Large intestine (tissue), 3 donors: Measurements from ENCODE around the gene RAI1. TPM values are rescaled to one million over a fixed set of nuclear protein-coding genes. Genes with fewer than 3 reads are reported as not detected.

Experiments
- DNase-seq, 2 donors: peaks; one replicate each; pipeline versions ENCODE4 v3.0.0 to v3.0.0-alpha.2; 2013
- H3K27ac ChIP-seq: one replicate; pipeline ENCODE4 v1.5.1; 2013; ENCODE audit warnings: low read length
- H3K27me3 ChIP-seq: 2 replicates; pipeline ENCODE4 v1.6.1; 2013; ENCODE audit warnings: low read length; ENCODE audit not compliant: control insufficient read depth, insufficient read depth
- H3K36me3 ChIP-seq: 2 replicates; pipeline ENCODE4 v1.6.1; 2013; ENCODE audit warnings: low read length; ENCODE audit not compliant: control insufficient read depth, insufficient read depth
- H3K4me1 ChIP-seq: one replicate; pipeline ENCODE4 v1.6.1; 2013; ENCODE audit warnings: low read length; ENCODE audit not compliant: control insufficient read depth, insufficient read depth
- H3K4me3 ChIP-seq: one replicate; pipeline ENCODE4 v1.5.1; 2013; ENCODE audit warnings: low read length
- H3K9me3 ChIP-seq: one replicate; pipeline ENCODE4 v1.6.1; 2013; ENCODE audit warnings: mild to moderate bottlenecking, low read depth, low read length, moderate library complexity; ENCODE audit not compliant: control insufficient read depth
- WGBS: methylation state at CpG from one replicate; pipeline ENCODE4 v1.1.5; 2013; ENCODE audit warnings: low lambda C conversion rate; ENCODE audit not compliant: insufficient coverage; 5-methylcytosine and 5-hydroxymethylcytosine counted together
- polyA plus RNA-seq: library from polyadenylated mRNA; unstranded; fragments of 120-200 nt; gene quantifications from one replicate; pipeline ENCODE4 v1.2.1, GENCODE V29; 2013

RAI1 gene
- polyA plus RNA-seq, 1 donor: 26.2 TPM

DNA sequence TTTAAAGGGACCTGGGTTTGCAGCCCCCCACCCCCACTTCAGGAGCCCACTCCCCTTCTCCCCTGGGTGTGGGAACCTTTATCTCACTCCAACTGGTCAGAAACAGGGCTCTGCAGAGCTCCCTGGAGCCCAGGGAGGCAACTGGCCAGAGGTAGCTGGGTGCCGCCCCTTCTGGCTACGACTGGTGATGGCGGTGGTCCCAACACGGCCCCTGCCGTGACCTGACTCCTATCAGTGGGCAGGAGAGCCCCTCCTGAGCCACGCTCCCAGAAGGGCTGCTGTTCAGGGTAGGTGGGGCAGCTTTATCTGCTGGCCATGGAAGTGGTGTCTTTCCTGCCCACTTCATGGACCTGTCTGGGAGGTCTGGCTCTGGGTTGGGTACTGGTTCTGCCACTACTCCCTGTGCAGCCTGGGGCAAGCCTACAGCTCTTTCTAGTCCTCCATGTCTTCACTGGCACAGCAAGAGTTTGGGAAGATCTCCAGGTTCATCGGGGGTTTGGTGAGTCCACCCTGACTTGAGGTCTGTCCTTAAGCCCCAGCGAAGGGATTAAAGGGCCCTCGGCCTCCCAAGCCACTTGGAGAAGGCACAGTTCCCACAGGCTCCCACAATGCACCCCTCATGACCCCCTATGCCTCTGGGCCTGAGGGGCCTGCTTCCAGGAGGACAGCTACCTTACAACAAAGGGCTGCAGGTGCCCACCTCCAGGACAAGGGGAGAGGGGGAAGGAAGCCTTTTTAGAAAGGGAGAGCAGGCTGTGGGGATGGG is 161.0 kb downstream of the RAI1 start:
- WGBS: no CpG with 5 or more reads among the region's 9 CpGs
- H3K4me3 ChIP-seq: no peak overlapping the region
- no peak overlapping the region for H3K27ac ChIP-seq
- H3K4me1 ChIP-seq: peaks cover 41% of the 10 kb centered on the region
- H3K36me3 ChIP-seq: peaks cover 12% of the 10 kb centered on the region
- no peaks in the 10 kb centered on the region for H3K27me3 ChIP-seq
- no peaks in the 10 kb centered on the region for H3K9me3 ChIP-seq
- DNase-seq: no peak

DNA sequence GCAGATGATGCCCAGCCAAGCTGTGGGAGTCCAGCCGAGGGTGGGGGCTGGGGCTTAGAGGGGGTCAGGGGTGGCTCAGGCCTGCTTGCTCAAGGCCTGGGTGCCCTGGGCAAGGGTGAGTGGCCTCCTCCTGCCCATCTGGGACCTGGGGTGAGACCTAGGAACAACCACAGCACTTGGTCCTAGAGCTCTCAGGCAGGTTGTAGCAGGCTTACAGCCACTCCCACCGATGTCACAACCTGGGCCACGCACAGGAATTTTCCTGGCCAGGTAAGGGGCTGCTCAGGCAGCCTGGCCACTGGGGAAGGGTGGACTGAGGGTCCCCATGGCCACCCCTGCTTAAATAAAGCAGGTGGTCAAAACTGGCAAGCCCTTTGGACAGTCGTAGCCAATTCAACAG is 161.8 kb downstream of the RAI1 start:
- Histone ChIP-seq H3K4me1 (peaks cover 36% of the 10 kb centered on the region), H3K36me3 (peaks cover 12% of the 10 kb centered on the region), H3K27ac (no peak overlapping the region), H3K4me3 (no peak overlapping the region), H3K27me3 (no peaks in the 10 kb centered on the region), H3K9me3 (no peaks in the 10 kb centered on the region)
- no peak for DNase-seq
- no CpG with 5 or more reads among the region's 4 CpGs for WGBS

DNA sequence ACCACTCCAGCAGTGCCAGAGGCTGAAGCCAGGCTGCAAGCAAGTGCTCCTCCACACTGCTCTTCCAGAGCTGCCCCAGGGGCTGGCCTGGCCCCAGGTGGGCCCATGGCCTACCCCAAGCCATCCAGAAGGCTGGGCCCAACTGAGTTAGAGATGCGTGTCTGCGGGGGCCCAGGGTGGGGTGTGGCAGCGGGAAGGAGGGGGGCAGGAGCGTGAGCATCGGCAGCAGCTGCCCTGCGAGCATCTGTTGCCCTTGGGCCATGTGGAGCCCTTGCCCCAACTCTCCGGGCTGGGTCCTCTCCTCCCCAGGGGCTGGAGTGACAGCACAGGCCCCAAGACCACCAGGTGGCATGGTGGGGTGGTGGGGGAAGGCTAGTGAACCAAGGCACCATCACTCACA is 162.8 kb downstream of the RAI1 start:
- Histone ChIP-seq H3K4me3 (no peak overlapping the region), H3K36me3 (peaks cover 16% of the 10 kb centered on the region), H3K4me1 (peaks cover 36% of the 10 kb centered on the region), H3K27ac (no peak overlapping the region), H3K27me3 (no peaks in the 10 kb centered on the region), H3K9me3 (no peaks in the 10 kb centered on the region)
- DNase-seq: no peak
- no CpG with 5 or more reads among the region's 7 CpGs for WGBS

DNA sequence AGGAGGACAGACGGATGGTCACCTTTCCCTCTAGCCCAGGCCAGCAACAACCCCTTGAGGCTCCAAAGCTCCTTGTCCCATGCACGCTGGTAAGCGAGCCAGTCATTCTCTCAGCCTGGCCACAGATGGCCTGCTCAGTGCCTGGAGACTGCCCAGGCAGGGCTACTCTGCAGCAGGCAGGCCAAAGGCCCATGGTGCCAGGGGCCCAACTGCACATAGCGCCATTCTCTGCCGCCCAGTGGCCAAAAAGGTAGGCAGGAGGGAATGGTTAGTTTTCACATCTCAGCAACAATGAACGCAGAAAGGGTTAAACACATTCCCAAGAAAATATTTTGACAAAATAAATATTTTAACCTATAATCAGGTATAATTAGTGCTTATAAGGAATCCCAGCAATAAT is 163.2 kb downstream of the RAI1 start:
- DNase-seq: no peak
- Histone ChIP-seq H3K27me3 (no peaks in the 10 kb centered on the region), H3K4me3 (no peak overlapping the region), H3K4me1 (peaks cover 36% of the 10 kb centered on the region), H3K9me3 (no peaks in the 10 kb centered on the region), H3K36me3 (peaks cover 16% of the 10 kb centered on the region), H3K27ac (no peak overlapping the region)
- no CpG with 5 or more reads among the region's 6 CpGs for WGBS

DNA sequence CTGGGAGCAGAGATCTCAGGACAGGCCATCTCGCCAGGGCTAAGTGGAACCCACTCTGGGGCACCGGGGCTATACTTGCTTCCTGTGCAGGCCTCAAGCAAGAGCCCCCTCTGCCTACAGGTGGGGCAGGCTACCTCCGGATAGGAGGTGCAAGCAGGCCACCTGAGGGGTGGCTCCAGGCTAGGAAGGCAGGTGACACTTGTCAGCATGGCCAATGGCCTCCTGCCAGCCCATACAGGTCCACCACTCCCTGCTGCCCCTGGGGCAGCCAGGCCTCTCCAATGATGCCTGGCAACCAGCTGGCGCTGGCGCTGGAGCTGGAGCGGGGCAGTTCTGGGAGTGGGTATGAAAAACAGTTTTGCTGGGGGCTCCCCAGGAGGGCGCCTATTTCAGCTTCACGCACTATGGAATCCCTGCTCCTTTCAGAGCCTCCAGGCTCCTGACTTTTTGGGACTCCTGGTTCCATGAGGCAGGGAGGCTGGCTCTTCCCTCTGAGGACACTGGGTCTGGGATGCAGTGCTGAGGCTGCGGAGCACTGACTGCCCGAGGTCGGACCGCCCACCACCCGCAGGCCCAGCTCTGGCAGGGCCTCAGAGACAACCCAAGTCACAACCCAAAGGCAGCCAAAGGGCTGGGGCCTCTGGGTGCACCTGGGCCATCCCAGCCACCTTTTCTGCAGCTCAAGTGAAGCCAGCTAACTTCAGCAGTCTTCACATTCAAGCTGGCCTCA is 164.0 kb downstream of the RAI1 start:
- Histone ChIP-seq H3K9me3 (no peaks in the 10 kb centered on the region), H3K27ac (no peak overlapping the region), H3K4me1 (peaks cover 39% of the 10 kb centered on the region), H3K4me3 (no peak overlapping the region), H3K27me3 (no peaks in the 10 kb centered on the region), H3K36me3 (peaks cover 16% of the 10 kb centered on the region)
- DNase-seq: no peak
- no CpG with 5 or more reads among the region's 13 CpGs for WGBS

DNA sequence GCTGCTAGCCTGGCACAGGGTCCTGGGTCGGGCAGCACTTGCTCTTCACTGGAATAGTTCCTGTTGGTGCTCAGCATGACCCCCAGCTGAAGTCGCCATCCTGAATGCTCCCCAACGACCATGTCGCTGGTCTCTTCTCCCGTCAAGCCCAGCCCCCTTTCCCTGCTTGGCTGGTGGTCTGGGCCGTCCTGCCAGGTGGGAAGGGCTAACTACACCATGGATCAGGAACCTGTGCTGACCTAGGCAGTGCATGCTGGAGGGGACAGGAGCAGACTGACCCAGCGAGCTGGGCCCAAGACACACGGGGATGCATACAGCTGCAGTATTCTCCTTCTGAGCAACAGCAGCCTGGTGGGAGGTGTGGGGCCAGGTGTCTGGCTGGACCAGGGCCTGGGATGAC is 164.7 kb downstream of the RAI1 start:
- Histone ChIP-seq H3K36me3 (peaks cover 20% of the 10 kb centered on the region), H3K27me3 (no peaks in the 10 kb centered on the region), H3K4me1 (peaks cover 37% of the 10 kb centered on the region), H3K4me3 (no peak overlapping the region), H3K9me3 (no peaks in the 10 kb centered on the region), H3K27ac (no peak overlapping the region)
- no peak for DNase-seq
- WGBS: no CpG with 5 or more reads among the region's 8 CpGs

DNA sequence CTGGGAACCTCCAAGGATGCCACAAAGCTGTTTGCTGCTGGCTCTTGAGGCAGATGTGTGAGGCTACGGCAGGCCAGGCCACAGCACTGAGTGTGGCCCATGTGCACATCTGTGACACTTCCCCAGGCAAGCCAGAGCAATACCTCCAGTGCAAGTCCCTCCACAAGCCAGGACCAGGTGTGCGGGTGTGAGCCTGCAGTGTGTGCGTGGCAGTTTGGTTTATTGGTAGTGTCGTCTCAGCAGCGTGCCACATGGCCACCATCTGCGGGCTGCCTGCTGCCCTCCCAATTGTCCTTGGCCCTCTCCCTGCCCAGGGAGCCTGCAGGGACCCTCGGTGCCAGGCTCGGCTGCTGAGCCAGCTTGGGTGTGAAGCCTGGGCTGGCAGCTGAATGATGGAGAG is 165.4 kb downstream of the RAI1 start:
- WGBS: no CpG with 5 or more reads among the region's 8 CpGs
- no peak for DNase-seq

DNA sequence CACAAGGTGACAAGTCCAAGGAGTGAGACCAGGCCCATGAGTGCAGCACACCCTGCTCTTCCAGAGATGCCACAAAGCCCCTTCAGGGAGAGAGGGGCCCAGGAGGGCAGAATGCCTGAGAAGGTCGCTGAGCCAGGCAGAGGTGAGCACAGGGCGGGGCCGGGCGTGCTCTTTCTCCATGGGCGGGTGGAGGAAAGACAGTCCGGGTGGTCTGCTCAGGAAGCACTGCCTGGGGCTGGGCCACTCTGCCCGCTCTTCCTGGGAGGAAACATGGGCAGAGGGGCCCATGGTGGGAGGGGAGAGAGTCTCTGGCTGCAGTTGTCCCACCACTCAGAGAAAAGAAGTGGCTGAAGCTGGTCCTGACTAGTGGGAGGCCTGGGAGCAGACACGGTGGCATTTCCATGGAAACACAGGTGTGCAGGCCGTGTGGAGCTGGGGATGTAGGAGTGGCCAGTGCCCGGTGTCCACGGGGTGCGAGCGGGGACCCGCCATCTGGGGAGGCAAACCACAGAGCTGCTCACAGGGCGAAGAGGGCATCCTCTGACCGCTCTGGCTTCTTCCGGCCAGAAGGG is 165.9 kb downstream of the RAI1 start:
- H3K27me3 ChIP-seq: no peaks in the 10 kb centered on the region
- peaks cover 46% of the 10 kb centered on the region for H3K4me1 ChIP-seq
- no peak overlapping the region for H3K27ac ChIP-seq

More for the DNA sequence above, 165.4 kb downstream of the RAI1 start:
- Histone ChIP-seq H3K27ac (no peak overlapping the region), H3K36me3 (peaks cover 20% of the 10 kb centered on the region), H3K9me3 (no peaks in the 10 kb centered on the region), H3K4me1 (peaks cover 40% of the 10 kb centered on the region), H3K4me3 (no peak overlapping the region), H3K27me3 (no peaks in the 10 kb centered on the region)

DNA sequence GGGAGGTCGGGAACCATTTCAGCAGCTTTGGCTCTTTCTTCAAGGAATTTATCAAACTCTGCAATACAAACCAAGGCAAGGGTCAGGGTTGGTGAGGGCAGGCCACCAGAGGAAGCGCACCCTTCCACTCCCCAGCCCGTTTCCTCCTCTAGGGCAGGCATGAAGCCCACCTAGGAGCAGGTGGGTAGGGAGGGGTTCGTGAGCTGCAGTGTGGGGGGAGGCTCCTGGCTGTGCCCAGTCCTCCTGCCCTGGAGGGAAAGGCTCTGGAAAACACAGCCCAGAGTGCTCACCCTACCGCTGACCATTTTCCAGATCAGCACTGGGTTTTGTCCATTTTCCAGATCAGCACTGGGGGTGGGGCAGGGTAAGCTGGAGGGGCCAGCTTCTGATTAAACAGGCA is 166.5 kb downstream of the RAI1 start:
- no peak for DNase-seq
- Histone ChIP-seq H3K36me3 (peaks cover 20% of the 10 kb centered on the region), H3K27ac (no peak overlapping the region), H3K9me3 (no peaks in the 10 kb centered on the region), H3K4me1 (peaks cover 49% of the 10 kb centered on the region), H3K27me3 (no peaks in the 10 kb centered on the region), H3K4me3 (no peak overlapping the region)
- no CpG with 5 or more reads among the region's 5 CpGs for WGBS

More for the DNA sequence above, 165.9 kb downstream of the RAI1 start:
- no peak overlapping the region for H3K4me3 ChIP-seq
- WGBS: no CpG with 5 or more reads among the region's 17 CpGs
- DNase-seq: no peak
- H3K9me3 ChIP-seq: no peaks in the 10 kb centered on the region
- H3K36me3 ChIP-seq: peaks cover 20% of the 10 kb centered on the region

DNA sequence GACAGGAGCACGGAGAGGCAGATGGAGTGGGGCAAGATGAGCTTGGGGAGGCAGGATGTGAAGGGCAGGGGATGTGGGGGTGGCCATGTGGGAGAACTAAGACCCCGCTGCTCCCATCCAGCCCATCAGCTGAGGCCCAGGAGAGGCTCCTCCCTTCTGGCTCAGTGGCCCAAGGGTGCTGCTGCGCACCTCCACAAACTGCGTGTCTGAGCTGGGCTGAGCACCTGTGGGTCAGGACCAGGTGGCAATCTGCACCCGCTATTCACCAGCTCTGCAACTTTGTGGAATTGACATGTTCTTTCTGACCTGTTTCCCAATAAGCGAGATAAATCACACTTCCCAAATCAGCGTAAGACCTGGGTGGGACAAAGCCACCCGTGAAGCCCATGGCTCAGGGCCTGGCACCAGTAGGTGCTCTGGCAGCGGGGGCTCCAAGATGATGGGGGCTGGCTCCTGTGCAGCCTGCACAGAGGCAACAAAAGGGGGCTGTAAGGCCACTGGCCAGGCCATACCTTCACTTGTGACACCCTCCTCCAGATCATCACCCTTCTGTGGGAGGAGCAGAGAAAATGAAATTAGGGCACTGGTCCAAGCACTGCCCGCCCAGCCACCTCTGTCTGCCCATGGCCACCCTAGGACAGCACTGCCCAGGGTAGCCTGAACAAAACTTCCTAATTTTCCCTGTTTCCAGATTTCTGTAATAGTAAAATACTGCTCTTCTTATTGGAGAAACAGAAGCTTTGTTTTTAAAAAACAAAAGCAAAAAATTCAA is 167.2 kb downstream of the RAI1 start:
- no CpG with 5 or more reads among the region's 10 CpGs for WGBS
- no peak overlapping the region for H3K27ac ChIP-seq
- H3K9me3 ChIP-seq: no peaks in the 10 kb centered on the region
- no peaks in the 10 kb centered on the region for H3K27me3 ChIP-seq
- no peak overlapping the region for H3K4me3 ChIP-seq
- no peak for DNase-seq
- H3K4me1 ChIP-seq: peaks cover 57% of the 10 kb centered on the region
- H3K36me3 ChIP-seq: peaks cover 20% of the 10 kb centered on the region
